CD4-positive, alpha-beta T cell treated with Interleukin-6 for 4 hours (primary cell): ENCODE data around the gene CLCN4.

Experiments
- DNase-seq: peaks from one replicate; pipeline ENCODE4 v3.0.0-alpha.2; 2020; ENCODE audit warnings: mixed read lengths

CLCN4 gene

GRCh38 chrX:10197279-10198210, 40.8 kb downstream of the CLCN4 start:
- DNase-seq = no peak

DNA sequence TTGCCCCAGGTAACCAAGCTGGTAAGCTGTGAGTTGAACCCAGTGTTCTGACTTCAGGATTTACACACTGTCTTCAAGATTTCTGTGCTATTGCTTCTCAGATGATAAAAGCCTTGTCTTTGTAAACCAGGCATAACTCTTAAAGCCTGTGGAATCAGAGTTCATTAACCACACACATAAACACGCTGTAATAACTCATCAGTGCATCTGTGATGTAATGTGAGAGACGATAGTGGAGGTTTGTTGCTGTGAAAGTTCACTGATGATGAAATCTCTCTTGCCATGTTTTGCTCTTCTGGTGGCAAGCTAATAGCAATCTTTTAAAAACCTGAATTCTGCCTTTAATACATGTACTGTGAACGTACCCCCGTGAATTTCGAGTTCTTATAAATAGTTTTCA, 41.5 kb downstream of the CLCN4 start:
- DNase-seq = no peak

- DNase-seq = no peak
Observed at GRCh38 chrX:10199212-10199611, 42.4 kb downstream of the CLCN4 start.

DNA sequence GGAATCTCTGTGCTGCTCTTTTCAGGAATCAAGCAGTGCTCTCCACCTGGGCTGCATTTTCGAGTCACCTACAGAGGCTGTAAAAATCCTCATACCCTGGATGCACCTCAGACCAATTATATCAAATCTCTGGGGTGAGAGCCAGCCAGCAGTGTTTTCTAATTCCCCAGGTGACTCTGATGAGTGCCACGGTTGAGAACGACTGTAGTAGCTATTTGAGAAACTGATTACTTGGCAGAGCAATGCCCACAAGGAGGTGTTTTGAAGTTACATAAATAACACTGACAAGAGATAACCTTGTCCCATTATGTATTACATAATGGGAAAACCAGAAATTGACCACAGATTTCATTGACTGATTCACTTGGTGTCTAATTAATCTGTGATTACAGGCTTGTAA, 46.8 kb downstream of the CLCN4 start:
- no peak for DNase-seq

- no peak for DNase-seq
Observed at GRCh38 chrX:10206317-10206716, 49.5 kb downstream of the CLCN4 start.

DNA sequence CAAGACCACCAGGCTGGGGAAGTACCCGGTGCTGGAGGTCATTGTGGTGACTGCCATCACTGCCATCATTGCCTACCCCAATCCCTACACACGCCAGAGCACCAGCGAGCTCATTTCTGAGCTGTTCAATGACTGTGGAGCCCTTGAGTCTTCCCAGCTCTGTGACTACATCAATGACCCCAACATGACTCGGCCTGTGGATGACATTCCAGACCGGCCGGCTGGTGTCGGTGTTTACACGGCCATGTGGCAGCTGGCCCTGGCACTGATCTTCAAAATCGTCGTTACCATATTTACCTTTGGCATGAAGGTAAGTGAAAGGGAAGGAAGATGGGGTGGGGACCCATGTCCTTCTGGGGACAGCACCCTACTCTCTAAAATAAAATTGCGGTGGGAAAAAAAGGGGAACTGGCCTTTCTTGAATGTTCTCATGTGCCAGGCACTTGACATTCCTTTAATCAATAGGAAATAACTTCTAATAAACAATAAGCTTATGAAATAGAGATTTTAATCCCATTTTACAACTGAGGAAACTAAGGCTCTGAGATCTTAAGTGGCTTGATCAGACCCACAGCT, 51.6 kb downstream of the CLCN4 start:
- no peak for DNase-seq

- DNase-seq = no peak
Observed at GRCh38 chrX:10208953-10209352, 52.2 kb downstream of the CLCN4 start.

DNA sequence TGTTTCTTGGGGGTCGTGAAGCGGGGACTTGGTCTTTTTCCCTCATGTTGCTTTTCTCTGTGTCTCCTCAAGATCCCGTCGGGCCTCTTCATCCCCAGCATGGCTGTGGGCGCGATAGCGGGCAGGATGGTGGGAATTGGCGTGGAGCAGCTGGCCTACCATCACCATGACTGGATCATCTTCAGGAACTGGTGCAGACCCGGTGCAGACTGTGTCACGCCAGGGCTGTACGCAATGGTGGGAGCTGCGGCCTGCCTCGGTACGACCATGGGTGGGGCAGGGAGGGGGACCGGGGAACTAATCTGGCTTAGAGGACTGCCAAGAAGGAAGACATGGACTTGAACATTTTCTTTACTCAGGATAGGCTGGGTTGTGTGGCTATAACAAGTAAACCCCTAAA, 55.6 kb downstream of the CLCN4 start:
- DNase-seq = no peak

- no peak for DNase-seq
Observed at GRCh38 chrX:10213716-10214115, 56.9 kb downstream of the CLCN4 start.

GRCh38 chrX:10216208-10216607, 59.4 kb downstream of the CLCN4 start:
- DNase-seq = no peak

GRCh38 chrX:10217198-10217597, 60.4 kb downstream of the CLCN4 start:
- no peak for DNase-seq

GRCh38 chrX:10221651-10222050, 64.9 kb downstream of the CLCN4 start:
- DNase-seq = no peak

DNA sequence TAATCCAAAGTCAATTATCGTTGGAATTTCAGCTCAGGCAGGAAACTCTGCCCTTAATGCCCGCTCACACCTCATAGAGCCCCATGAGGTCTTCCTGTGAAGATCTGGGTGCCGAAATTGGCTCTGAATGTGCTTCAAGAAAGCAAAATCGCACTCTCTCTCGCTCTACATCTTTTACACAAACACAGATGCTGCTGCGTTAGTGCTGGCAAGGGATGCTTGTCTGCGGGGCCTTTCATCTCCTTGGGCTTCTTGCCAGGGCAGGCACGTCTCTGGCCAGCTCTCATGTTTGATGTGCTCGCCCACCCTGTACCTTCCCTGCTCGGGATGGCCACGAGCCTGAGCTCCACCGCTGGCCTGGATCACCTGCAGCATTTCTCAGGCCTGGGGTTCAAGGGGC, 66.5 kb downstream of the CLCN4 start:
- no peak for DNase-seq

DNA sequence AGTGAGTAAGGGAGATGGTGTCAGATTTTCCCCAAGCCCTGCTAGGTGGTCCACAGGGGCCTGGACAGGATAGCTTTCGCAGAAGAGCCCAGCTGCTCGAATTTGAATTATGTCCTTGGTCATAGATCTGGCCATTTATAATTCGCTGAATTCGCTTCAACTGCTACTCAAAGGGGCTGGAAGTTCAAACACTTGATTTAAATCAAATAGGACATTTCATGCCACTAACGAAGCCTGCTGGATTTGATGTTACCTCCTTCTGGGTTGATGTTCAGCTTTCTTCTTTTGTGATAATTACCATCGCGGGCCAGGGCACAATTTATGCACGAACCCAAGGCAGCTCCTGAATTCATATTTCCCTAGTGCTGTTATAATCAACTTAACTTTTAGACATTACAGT, 67.0 kb downstream of the CLCN4 start:
- no peak for DNase-seq

DNA sequence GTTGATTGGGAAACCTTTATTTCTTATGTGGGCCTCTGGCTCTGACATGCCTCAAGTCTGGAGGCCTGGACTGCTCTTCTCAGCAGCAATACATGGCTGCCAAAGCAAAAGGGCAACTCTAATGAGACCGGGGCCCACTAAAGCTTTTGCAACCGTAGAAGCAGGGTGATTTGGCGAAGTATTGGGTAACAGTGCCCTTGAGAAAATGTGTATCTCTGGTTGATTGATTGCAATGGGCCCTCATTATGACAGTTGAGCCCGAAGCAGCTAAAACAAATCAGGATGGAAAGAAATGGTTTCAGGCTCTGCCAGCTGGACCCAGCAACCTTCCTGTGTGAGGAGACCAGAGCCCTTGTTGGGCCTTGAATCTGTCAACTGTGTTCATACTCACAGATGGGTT, 73.4 kb downstream of the CLCN4 start:
- DNase-seq = no peak

- no peak for DNase-seq
Observed at GRCh38 chrX:10231461-10231860, 74.7 kb downstream of the CLCN4 start.

- DNase-seq = no peak
Observed at GRCh38 chrX:10233173-10233572, 76.4 kb downstream of the CLCN4 start.

DNA sequence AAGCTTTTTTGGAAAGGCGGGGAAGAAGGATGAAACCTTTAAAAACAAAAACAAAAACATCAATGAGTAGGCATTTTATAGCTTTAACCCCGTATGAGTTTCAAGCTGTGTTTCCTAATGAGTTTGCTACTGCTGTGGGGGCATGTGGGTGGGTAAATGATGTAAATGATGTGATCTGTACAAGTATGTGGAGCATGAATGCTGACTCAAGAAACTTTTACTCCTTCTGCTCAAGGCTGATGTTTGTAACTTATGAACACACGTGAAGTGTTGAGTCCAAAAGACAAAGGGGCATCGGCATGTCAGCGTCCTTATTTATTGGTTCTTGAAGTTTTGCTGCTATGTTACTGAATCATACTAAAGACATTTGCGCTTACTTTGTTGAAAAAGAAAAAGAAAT, 76.9 kb downstream of the CLCN4 start:
- DNase-seq = no peak

GRCh38 chrX:10235851-10236250, 79.1 kb downstream of the CLCN4 start:
- DNase-seq = no peak

GRCh38 chrX:10237241-10237640, 80.5 kb downstream of the CLCN4 start:
- no peak for DNase-seq

DNA sequence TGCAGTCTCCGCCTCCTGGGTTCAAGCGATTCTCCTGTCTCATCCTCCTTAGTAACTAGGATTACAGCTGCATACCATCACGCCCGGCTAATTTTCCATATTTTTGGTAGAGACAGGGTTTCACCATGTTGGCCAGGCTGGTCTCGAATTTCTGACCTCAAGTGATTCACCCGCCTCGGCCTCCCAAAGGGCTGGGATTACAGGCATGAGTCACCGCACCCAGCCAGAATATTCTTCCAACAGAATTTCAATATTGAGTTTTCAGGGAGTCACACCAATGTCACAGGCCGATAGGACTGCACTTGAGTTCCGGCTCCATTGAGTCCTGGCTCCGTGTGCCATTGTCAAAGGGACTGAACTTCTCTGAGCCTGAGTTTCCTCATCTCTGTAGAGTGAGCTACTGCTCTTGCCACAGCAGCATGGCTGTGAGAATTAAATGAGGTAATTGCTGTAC, 82.9 kb downstream of the CLCN4 start:
- no peak for DNase-seq

- no peak for DNase-seq
Observed at GRCh38 chrX:10240918-10241317, 84.1 kb downstream of the CLCN4 start.

GRCh38 chrX:10242026-10242425, 85.3 kb downstream of the CLCN4 start:
- DNase-seq = no peak

GRCh38 chrX:10243106-10243505, 86.3 kb downstream of the CLCN4 start:
- no peak for DNase-seq
